GM21529 (cell line): ENCODE results near the gene JAZF1.
"Not testable (repeated sequence)": the region's sequence is repeated elsewhere in the genome, so short reads cannot be mapped to it uniquely, and the experiment has no call there.

Source experiments
- ATAC-seq: cut with Tn5 transposase; IDR thresholded peaks from one replicate; pipeline ENCODE4 v1.9.1; 2021; ENCODE audit not compliant: unreplicated experiment

Gene JAZF1

GRCh38 chr7:27860800-27861199 lies 319.8 kb downstream of the JAZF1 start:
- ATAC-seq: no peak

GRCh38 chr7:27856703-27857485 lies 323.7 kb downstream of the JAZF1 start:
- ATAC-seq: not testable (repeated sequence)

GRCh38 chr7:27850531-27850930 lies 330.1 kb downstream of the JAZF1 start:
- ATAC-seq: no peak

GRCh38 chr7:27846388-27846787 lies 334.2 kb downstream of the JAZF1 start:
- ATAC-seq: no peak

- ATAC-seq: no peak
These were observed 336.9 kb downstream of the JAZF1 start for GRCh38 chr7:27843584-27844305.

GRCh38 chr7:27842851-27843250 lies 337.7 kb downstream of the JAZF1 start:
- no peak for ATAC-seq

GRCh38 chr7:27842094-27842692 lies 338.4 kb downstream of the JAZF1 start:
- ATAC-seq: no peak

GRCh38 chr7:27840760-27841364 lies 339.7 kb downstream of the JAZF1 start:
- no peak for ATAC-seq

- no peak for ATAC-seq
These were observed 340.3 kb downstream of the JAZF1 start for GRCh38 chr7:27840313-27840712.

- ATAC-seq: no peak
These were observed 341.5 kb downstream of the JAZF1 start for GRCh38 chr7:27839099-27839498.

GRCh38 chr7:27836536-27836935 lies 344.1 kb downstream of the JAZF1 start:
- ATAC-seq: no peak

- no peak for ATAC-seq
These were observed 345.2 kb downstream of the JAZF1 start for GRCh38 chr7:27835376-27835775.

GRCh38 chr7:27834179-27834921 lies 346.2 kb downstream of the JAZF1 start:
- no peak for ATAC-seq

GRCh38 chr7:27826357-27826756 lies 354.2 kb downstream of the JAZF1 start:
- ATAC-seq: no peak

- ATAC-seq: no peak
These were observed 354.7 kb downstream of the JAZF1 start for GRCh38 chr7:27825891-27826290.

GRCh38 chr7:27822245-27822644 lies 358.4 kb downstream of the JAZF1 start:
- ATAC-seq: no peak

- ATAC-seq: no peak
These were observed 367.9 kb downstream of the JAZF1 start for GRCh38 chr7:27812706-27813105.

- no peak for ATAC-seq
These were observed 370.4 kb downstream of the JAZF1 start for GRCh38 chr7:27810186-27810585.

GRCh38 chr7:27808626-27809025 lies 372.0 kb downstream of the JAZF1 start:
- ATAC-seq: no peak

GRCh38 chr7:27804139-27804538 lies 376.5 kb downstream of the JAZF1 start:
- no peak for ATAC-seq

- no peak for ATAC-seq
These were observed 377.6 kb downstream of the JAZF1 start for GRCh38 chr7:27802999-27803398.
